Measurements from ENCODE around the gene DERL2. TPM values are rescaled to one million over a fixed set of nuclear protein-coding genes. Genes with fewer than 3 reads are reported as not detected.

The DERL2 gene
- total and polyA plus RNA-seq, 2 experiments from 2014 or later, result 38.6 to 160 TPM

DNA sequence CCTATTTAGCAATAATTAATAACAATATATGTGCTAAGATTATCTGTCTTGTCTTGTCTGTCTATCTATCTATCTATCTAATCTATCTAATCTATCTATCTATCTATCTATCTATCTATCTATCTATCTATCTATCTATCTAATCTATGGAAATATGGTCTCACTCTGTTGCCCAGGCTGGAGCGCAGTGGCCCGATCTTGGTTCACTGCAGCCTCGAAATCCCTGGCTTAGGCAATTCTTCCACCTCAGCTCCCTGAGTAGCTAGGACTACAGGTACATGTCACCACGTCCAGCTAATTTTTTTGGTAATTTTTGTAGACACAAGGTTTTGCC lies 45.1 kb upstream of the DERL2 start:
- peaks cover 15% of the 10 kb centered on the region for H3K4me1 ChIP-seq (ENCODE audit: insufficient read depth)
- 97 to 99% methylated on average over 4 of the region's 4 CpGs for WGBS, 2 experiments (ENCODE audit: low coverage in 1 of 2, low lambda C conversion rate in 2 of 2, missing lambda C conversion rate in 2 of 2)
- no peak overlapping the region for H3K9ac ChIP-seq
- H3K4me2 ChIP-seq (ENCODE audit: unreplicated experiment), result no peak overlapping the region
- H3K4me3 ChIP-seq, result no peak overlapping the region
- H2AFZ ChIP-seq, result no peak overlapping the region
- peaks cover 37% of the 10 kb centered on the region for H3F3A ChIP-seq (ENCODE audit: insufficient read depth)
- no peaks in the 10 kb centered on the region for H3K9me2 ChIP-seq (ENCODE audit: insufficient read depth)
- no peaks in the 10 kb centered on the region for H3K27me3 ChIP-seq (replicated peaks; ENCODE audit: insufficient read depth)
- no peaks in the 10 kb centered on the region for H3K79me2 ChIP-seq (ENCODE audit: insufficient read depth)
- in situ Hi-C loops (cut with MboI), result no loop called here
- DNase-seq, result no peak
- peaks cover 42% of the 10 kb centered on the region for H3K36me3 ChIP-seq (ENCODE audit: low read depth)
- H3K9me3 ChIP-seq (ENCODE audit: low read depth), result no peaks in the 10 kb centered on the region
- no peak for TF ChIP-seq EZH2 (IDR thresholded peaks at IDR 0.05; ENCODE audit: insufficient read depth, poor library complexity, severe bottlenecking)
- H4K20me1 ChIP-seq (ENCODE audit: insufficient read depth), result no peaks in the 10 kb centered on the region
- H3K27ac ChIP-seq, result no peak overlapping the region

DNA sequence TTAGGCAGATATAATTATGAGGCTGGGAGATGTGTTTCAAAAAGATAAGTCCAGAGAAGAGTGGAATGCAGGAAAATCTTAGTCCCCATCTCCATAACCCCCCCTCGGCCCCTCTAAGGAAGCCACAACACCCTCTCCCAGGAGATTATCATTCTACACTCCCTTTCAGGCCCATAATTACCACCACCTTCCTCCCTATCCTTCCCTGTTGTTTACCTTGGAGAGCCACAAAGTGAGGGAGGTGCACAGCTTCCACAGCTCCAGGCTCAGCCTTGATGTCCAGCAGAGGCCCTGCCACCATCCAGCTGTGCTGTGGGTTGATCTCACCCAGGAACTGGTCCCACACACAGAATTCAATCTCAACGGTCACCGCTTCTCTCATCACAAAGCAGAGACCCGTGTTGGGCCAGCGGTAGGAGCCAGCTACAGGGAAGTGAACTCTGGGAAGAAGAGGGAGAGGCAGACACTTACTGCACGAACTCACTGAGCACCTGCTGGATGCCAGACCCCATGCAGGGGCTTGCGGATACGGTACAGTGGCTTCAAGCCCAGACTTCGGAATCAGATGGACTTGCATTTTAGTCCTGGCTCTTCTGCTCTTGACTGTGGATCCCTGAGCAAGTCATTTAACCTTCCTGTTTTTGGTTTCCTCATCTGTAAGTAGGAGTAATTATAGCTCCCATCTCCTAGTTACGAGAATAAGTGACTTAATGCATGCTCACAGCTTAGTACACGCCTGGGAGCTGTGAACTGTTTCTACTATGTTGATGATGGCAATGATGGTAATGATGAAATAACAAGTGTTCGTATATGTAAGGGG lies 44.5 kb upstream of the DERL2 start:
- peaks cover 16% of the 10 kb centered on the region for H3K4me1 ChIP-seq (ENCODE audit: insufficient read depth)
- peaks cover 38% of the 10 kb centered on the region for H3F3A ChIP-seq (ENCODE audit: insufficient read depth)
- H3K79me2 ChIP-seq (ENCODE audit: insufficient read depth), result no peaks in the 10 kb centered on the region
- no peaks in the 10 kb centered on the region for H3K27me3 ChIP-seq (replicated peaks; ENCODE audit: insufficient read depth)
- in situ Hi-C loops (cut with MboI), result no loop called here
- no peak overlapping the region for H3K9ac ChIP-seq
- H3K4me2 ChIP-seq (ENCODE audit: unreplicated experiment), result no peak overlapping the region
- H3K4me3 ChIP-seq, result no peak overlapping the region
- no peaks in the 10 kb centered on the region for H3K9me2 ChIP-seq (ENCODE audit: insufficient read depth)
- 83 to 90% methylated on average over 12 of the region's 12 CpGs for WGBS, 2 experiments (ENCODE audit: low coverage in 1 of 2, low lambda C conversion rate in 2 of 2, missing lambda C conversion rate in 2 of 2)
- no peak overlapping the region for H3K27ac ChIP-seq
- no peak for DNase-seq
- TF ChIP-seq EZH2 (IDR thresholded peaks at IDR 0.05; ENCODE audit: insufficient read depth, poor library complexity, severe bottlenecking) (no peak), EZH2phosphoT487 (IDR thresholded peaks at IDR 0.05; ENCODE audit: insufficient read depth, low read depth) (no peak)
- no peaks in the 10 kb centered on the region for H3K9me3 ChIP-seq (ENCODE audit: low read depth)
- H2AFZ ChIP-seq, result no peak overlapping the region
- peaks cover 46% of the 10 kb centered on the region for H3K36me3 ChIP-seq (ENCODE audit: low read depth)
- no peaks in the 10 kb centered on the region for H4K20me1 ChIP-seq (ENCODE audit: insufficient read depth)

DNA sequence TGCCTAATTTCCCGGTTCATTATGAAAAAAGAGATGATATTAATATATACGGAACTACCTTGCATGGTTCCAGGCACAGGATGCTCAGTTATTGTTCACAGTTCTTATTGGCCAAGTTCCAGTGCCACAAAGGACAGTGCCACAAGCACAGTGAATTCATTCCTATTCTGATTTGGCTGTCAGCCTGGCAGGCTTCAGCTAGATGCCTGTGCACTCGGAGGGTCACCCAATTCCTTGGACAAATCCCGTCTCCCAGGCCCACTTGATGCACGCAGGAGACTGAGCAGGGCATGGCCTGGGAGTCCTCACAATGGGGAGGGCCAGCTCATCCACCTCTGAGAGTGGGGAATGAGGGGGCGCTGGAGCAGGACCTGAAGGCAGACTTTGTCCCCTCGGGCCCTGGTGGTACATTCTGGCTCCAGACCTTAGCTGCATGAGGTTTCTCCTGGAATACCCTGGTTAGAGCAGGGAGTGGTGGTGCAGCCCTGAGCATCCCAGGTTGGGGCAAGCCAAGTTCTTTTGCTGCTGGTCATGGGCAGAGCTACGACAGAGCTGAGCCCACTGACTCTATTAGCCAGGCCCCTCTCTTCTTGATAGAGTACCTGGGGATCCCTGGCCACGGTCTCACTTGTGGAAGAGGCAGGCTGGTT lies 41.7 kb upstream of the DERL2 start:
- TF ChIP-seq EZH2 (IDR thresholded peaks at IDR 0.05; ENCODE audit: insufficient read depth, poor library complexity, severe bottlenecking) (no peak), EZH2phosphoT487 (IDR thresholded peaks at IDR 0.05; ENCODE audit: insufficient read depth, low read depth) (no peak)
- Histone ChIP-seq H3K9ac (peak overlapping the region; percentile 78), H3K4me2 (ENCODE audit: unreplicated experiment) (peak overlapping the region; percentile 54)

GRCh38 chr17:5526821-5527598 lies 41.0 kb upstream of the DERL2 start:
- peak; percentile 97 for DNase-seq
- no peaks in the 10 kb centered on the region for H3K79me2 ChIP-seq (ENCODE audit: insufficient read depth)
- H3K9ac ChIP-seq, result peak overlapping the region; percentile 78
- peak overlapping the region; percentile 95 for H3K27ac ChIP-seq
- in situ Hi-C loops (cut with MboI), result no loop called here
- H3K36me3 ChIP-seq (ENCODE audit: low read depth), result peaks cover 51% of the 10 kb centered on the region
- H3K4me1 ChIP-seq (ENCODE audit: insufficient read depth), result peaks cover 16% of the 10 kb centered on the region
- H4K20me1 ChIP-seq (ENCODE audit: insufficient read depth), result no peaks in the 10 kb centered on the region
- 39 to 45% methylated on average over 14 of the region's 14 CpGs for WGBS, 2 experiments (ENCODE audit: low coverage in 1 of 2, low lambda C conversion rate in 2 of 2, missing lambda C conversion rate in 2 of 2)
- peaks cover 38% of the 10 kb centered on the region for H3F3A ChIP-seq (ENCODE audit: insufficient read depth)
- no peaks in the 10 kb centered on the region for H3K9me2 ChIP-seq (ENCODE audit: insufficient read depth)
- H3K4me3 ChIP-seq, result peak overlapping the region; percentile 4; the same call in 1 of the 2 replicates
- H2AFZ ChIP-seq, result no peak overlapping the region; the same call in 1 of the 2 replicates
- H3K27me3 ChIP-seq (replicated peaks; ENCODE audit: insufficient read depth), result no peaks in the 10 kb centered on the region
- no peaks in the 10 kb centered on the region for H3K9me3 ChIP-seq (ENCODE audit: low read depth)
- H3K4me2 ChIP-seq (ENCODE audit: unreplicated experiment), result peak overlapping the region; percentile 54
- TF ChIP-seq EZH2phosphoT487 (IDR thresholded peaks at IDR 0.05; ENCODE audit: insufficient read depth, low read depth) (no peak), EZH2 (IDR thresholded peaks at IDR 0.05; ENCODE audit: insufficient read depth, poor library complexity, severe bottlenecking) (no peak)

More for the DNA sequence above, 41.7 kb upstream of the DERL2 start:
- WGBS, 2 experiments (ENCODE audit: low coverage in 1 of 2, low lambda C conversion rate in 2 of 2, missing lambda C conversion rate in 2 of 2), result 94 to 95% methylated on average over 9 of the region's 9 CpGs
- peaks cover 52% of the 10 kb centered on the region for H3K36me3 ChIP-seq (ENCODE audit: low read depth)
- H3K27me3 ChIP-seq (replicated peaks; ENCODE audit: insufficient read depth), result no peaks in the 10 kb centered on the region
- DNase-seq, result no peak
- peak overlapping the region; percentile 95 for H3K27ac ChIP-seq
- H3K4me1 ChIP-seq (ENCODE audit: insufficient read depth), result peaks cover 16% of the 10 kb centered on the region
- H3K9me3 ChIP-seq (ENCODE audit: low read depth), result no peaks in the 10 kb centered on the region
- no peak overlapping the region for H2AFZ ChIP-seq
- in situ Hi-C loops (cut with MboI), result no loop called here
- H3K9me2 ChIP-seq (ENCODE audit: insufficient read depth), result no peaks in the 10 kb centered on the region
- H4K20me1 ChIP-seq (ENCODE audit: insufficient read depth), result no peaks in the 10 kb centered on the region
- H3K79me2 ChIP-seq (ENCODE audit: insufficient read depth), result no peaks in the 10 kb centered on the region
- peaks cover 38% of the 10 kb centered on the region for H3F3A ChIP-seq (ENCODE audit: insufficient read depth)
- no peak overlapping the region for H3K4me3 ChIP-seq
